Liver (tissue), 9 donors: ENCODE results near the gene CNOT3. TPM values are rescaled to one million over a fixed set of nuclear protein-coding genes. Genes with fewer than 3 reads are reported as not detected.
A peak's percentile ranks its signal among the peaks of the same experiment; 100 is the strongest.

ENCODE experiments used
- DNase-seq: peaks from one replicate; pipeline ENCODE4 v3.0.0-alpha.2; 2017; ENCODE audit warnings: low spot score
- H3K27ac ChIP-seq, 2 donors: one replicate each; pipeline ENCODE4 v1.7.0; 2013; ENCODE audit warnings: inconsistent platforms in 2 of 2, low read length in 2 of 2, control low read depth in 1 of 2, low read depth in 1 of 2, mild to moderate bottlenecking in 1 of 2
- H3K27me3 ChIP-seq, 4 donors: one replicate each; pipeline versions ENCODE4 v1.6.1 to v1.7.0; 2013; ENCODE audit warnings: low read length in 3 of 4, inconsistent platforms in 1 of 4, mild to moderate bottlenecking in 1 of 4, moderate library complexity in 1 of 4; ENCODE audit not compliant: control insufficient read depth in 4 of 4, insufficient read depth in 4 of 4
- H3K36me3 ChIP-seq, 4 donors: one replicate each; pipeline versions ENCODE4 v1.6.1 to v1.7.0; 2013; ENCODE audit warnings: low read length in 3 of 4, mild to moderate bottlenecking in 3 of 4, low read depth in 1 of 4, moderate library complexity in 1 of 4; ENCODE audit not compliant: control insufficient read depth in 4 of 4, insufficient read depth in 3 of 4
- H3K4me1 ChIP-seq, 4 donors: one replicate each; pipeline versions ENCODE4 v1.6.1 to v1.7.0; 2013; ENCODE audit warnings: low read length in 3 of 4, mild to moderate bottlenecking in 3 of 4, moderate library complexity in 1 of 4; ENCODE audit not compliant: control insufficient read depth in 4 of 4, insufficient read depth in 4 of 4
- H3K4me3 ChIP-seq, 3 donors: one replicate each; pipeline versions ENCODE4 v1.6.1 to v1.7.0; 2013; ENCODE audit warnings: low read length in 3 of 3, control low read depth in 1 of 3, low read depth in 1 of 3, mild to moderate bottlenecking in 1 of 3
- H3K9ac ChIP-seq, 2 donors: one replicate each; pipeline ENCODE4 v1.7.0; 2013; ENCODE audit warnings: low read length in 2 of 2, mild to moderate bottlenecking in 2 of 2, moderate library complexity in 2 of 2, control low read depth in 1 of 2, low read depth in 1 of 2
- H3K9me3 ChIP-seq, 4 donors: one replicate each; pipeline versions ENCODE4 v1.6.1 to v1.7.0; 2013; ENCODE audit warnings: low read length in 3 of 4; ENCODE audit not compliant: control insufficient read depth in 4 of 4
- ATF3 ChIP-seq: IDR thresholded peaks from 2 replicates; pipeline ENCODE4 v1.6.1; 2016; ENCODE audit warnings: antibody characterized with exemption
- CTCF ChIP-seq: fragments of 150-350 bp; IDR thresholded peaks from 2 replicates; pipeline ENCODE4 v1.5.1; 2017; ENCODE audit warnings: improper control_type of control experiment, low read depth, low read length; ENCODE audit not compliant: missing input control
- EGR1 ChIP-seq, 2 donors: IDR thresholded peaks; 2 replicates each; pipeline ENCODE4 v1.6.1; 2016 to 2018; ENCODE audit warnings: antibody characterized with exemption in 2 of 2, low read depth in 2 of 2
- FOXA1 ChIP-seq: IDR thresholded peaks from 2 replicates; pipeline ENCODE4 v1.6.1; 2016; ENCODE audit warnings: antibody characterized with exemption
- FOXA2 ChIP-seq: IDR thresholded peaks from 2 replicates; pipeline ENCODE4 v1.6.1; 2016; ENCODE audit warnings: antibody characterized with exemption
- GABPA ChIP-seq, 2 donors: IDR thresholded peaks in 1 of 2; conservative IDR thresholded peaks in 1 of 2; 2 replicates each; pipeline ENCODE4 v1.6.1; 2016; ENCODE audit warnings: antibody characterized with exemption in 2 of 2, mild to moderate bottlenecking in 1 of 2, moderate library complexity in 1 of 2
- HNF4A ChIP-seq, 2 donors: conservative IDR thresholded peaks; 2 replicates each; pipeline ENCODE4 v1.6.1; 2016; ENCODE audit warnings: antibody characterized with exemption in 2 of 2, mild to moderate bottlenecking in 2 of 2
- HNF4G ChIP-seq: IDR thresholded peaks from 2 replicates; pipeline ENCODE4 v1.6.1; 2016; ENCODE audit warnings: antibody characterized with exemption
- MAX ChIP-seq: IDR thresholded peaks from 2 replicates; pipeline ENCODE4 v1.6.1; 2016; ENCODE audit warnings: antibody characterized with exemption
- NR2F2 ChIP-seq: IDR thresholded peaks from 2 replicates; pipeline ENCODE4 v1.6.1; 2016; ENCODE audit warnings: antibody characterized with exemption
- RAD21 ChIP-seq, 2 donors: IDR thresholded peaks; 2 replicates each; pipeline ENCODE4 v1.6.1; 2016; ENCODE audit warnings: antibody characterized with exemption in 2 of 2, mild to moderate bottlenecking in 2 of 2
- RXRA ChIP-seq, 2 donors: IDR thresholded peaks; 2 replicates each; pipeline ENCODE4 v1.6.1; 2017 to 2018; ENCODE audit warnings: antibody characterized with exemption in 2 of 2, mild to moderate bottlenecking in 1 of 2
- TAF1 ChIP-seq: conservative IDR thresholded peaks from 2 replicates; pipeline ENCODE4 v1.6.1; 2016; ENCODE audit warnings: antibody characterized with exemption, mild to moderate bottlenecking
- YY1 ChIP-seq: IDR thresholded peaks from 2 replicates; pipeline ENCODE4 v1.6.1; 2016; ENCODE audit warnings: antibody characterized with exemption, mild to moderate bottlenecking
- ZBTB33 ChIP-seq: IDR thresholded peaks from 2 replicates; pipeline ENCODE4 v1.6.1; 2016; ENCODE audit warnings: antibody characterized with exemption
- WGBS: extraction: QIAGEN DNeasy Blood & Tissue Kit; methylation state at CpG from one replicate; pipeline ENCODE4 v1.1.7; 2013; 5-methylcytosine and 5-hydroxymethylcytosine counted together
- polyA plus RNA-seq, 2 donors: library from polyadenylated mRNA; stranded (reverse) in 1 of 2; unstranded in 1 of 2; fragments of 200-250 nt in 1 of 2; fragments of >200 nt in 1 of 2; fragmentation: Nextera tagmentation in 1 of 2; extraction: Ambion mirVana in 1 of 2; gene quantifications; one replicate each; pipeline versions ENCODE4 v1.2.1 to v1.2.3, GENCODE V29; 2013 to 2015
- total RNA-seq, 2 donors: library from RNA; depleted of rRNA; stranded (reverse); fragments of >200 nt; gene quantifications; one replicate each; pipeline ENCODE4 v1.2.3, GENCODE V29; 2014
- donor health status: healthy.
- donor health status: healthy.
- donor health status: healthy.
- donor health status: healthy.
- donor health status: healthy.

CNOT3 gene
- total and polyA plus RNA-seq, 4 donors = 3.7 to 13.0 (median 9.1) TPM

GRCh38 chr19:54191011-54191810 lies 53.6 kb downstream of the CNOT3 start, which contains the start of gene TSEN34:
Gene TSEN34 (plus strand): TSS chr19:54191308. CDS start chr19:54191365, 57 bp downstream.
- no peaks in the 10 kb centered on the region for H3K27me3 ChIP-seq
- H3K4me1 ChIP-seq = peaks cover 9 to 22% (median 15%) of the 10 kb centered on the region in 4 donors
- TF ChIP-seq TAF1 (no peak), HNF4G (no peak), CTCF (no peak), GABPA (IDR thresholded peaks at IDR 0.05 in 1 of 2, conservative IDR thresholded peaks at IDR 0.05 in 1 of 2) (no peak), ZBTB33 (no peak), ATF3 (no peak), RAD21 (IDR thresholded peaks at IDR 0.05) (no peak)
- whole genome bisulfite sequencing = 1% methylated on average over 77 of the region's 77 CpGs
- peak within 1 kb of the TSS; percentile 96 to 99 for H3K27ac ChIP-seq
- peak within 1 kb of the TSS; percentile 51 to 78 (median 68) for H3K4me3 ChIP-seq
- H3K9me3 ChIP-seq = no peaks in the 10 kb centered on the region
- H3K9ac ChIP-seq = peak within 1 kb of the TSS; percentile 63 to 77
- peaks cover 4 to 17% (median 12%) of the 10 kb centered on the region in 4 donors for H3K36me3 ChIP-seq
- peak; percentile 89 for DNase-seq

- Histone ChIP-seq H3K9me3 (no peaks in the 10 kb centered on the region), H3K9ac (peak overlapping the region; percentile 29 to 63), H3K4me1 (peaks cover 12 to 24% (median 18%) of the 10 kb centered on the region in 4 donors), H3K36me3 (peaks cover 4 to 17% (median 12%) of the 10 kb centered on the region in 4 donors), H3K27ac (peak overlapping the region; percentile 96 to 99), H3K4me3 (peak overlapping the region; percentile 50 to 78 (median 68)), H3K27me3 (no peaks in the 10 kb centered on the region)
- DNase-seq = no peak
- TF ChIP-seq ZBTB33 (no peak), NR2F2 (no peak), RAD21 (IDR thresholded peaks at IDR 0.05) (no peak), MAX (no peak), FOXA2 (no peak), RXRA (IDR thresholded peaks at IDR 0.05) (no peak), GABPA (IDR thresholded peaks at IDR 0.05 in 1 of 2, conservative IDR thresholded peaks at IDR 0.05 in 1 of 2) (no peak), YY1 (no peak), HNF4A (conservative IDR thresholded peaks at IDR 0.05) (no peak), EGR1 (IDR thresholded peaks at IDR 0.05; ENCODE audit: low read depth in 2 of 2) (no peak), FOXA1 (no peak), ATF3 (no peak)
- WGBS = 65% methylated on average over 19 of the region's 19 CpGs
Observed at GRCh38 chr19:54191811-54192453, 54.4 kb downstream of the CNOT3 start.
